GM12801 (cell line): ENCODE results near the gene MYO18B.

Source experiments
- CTCF ChIP-seq: IDR thresholded peaks from one replicate; pipeline ENCODE4 v1.5.1; 2011; ENCODE audit warnings: control low read depth; ENCODE audit not compliant: insufficient read length; ENCODE audit errors: extremely low read depth

Gene MYO18B

DNA sequence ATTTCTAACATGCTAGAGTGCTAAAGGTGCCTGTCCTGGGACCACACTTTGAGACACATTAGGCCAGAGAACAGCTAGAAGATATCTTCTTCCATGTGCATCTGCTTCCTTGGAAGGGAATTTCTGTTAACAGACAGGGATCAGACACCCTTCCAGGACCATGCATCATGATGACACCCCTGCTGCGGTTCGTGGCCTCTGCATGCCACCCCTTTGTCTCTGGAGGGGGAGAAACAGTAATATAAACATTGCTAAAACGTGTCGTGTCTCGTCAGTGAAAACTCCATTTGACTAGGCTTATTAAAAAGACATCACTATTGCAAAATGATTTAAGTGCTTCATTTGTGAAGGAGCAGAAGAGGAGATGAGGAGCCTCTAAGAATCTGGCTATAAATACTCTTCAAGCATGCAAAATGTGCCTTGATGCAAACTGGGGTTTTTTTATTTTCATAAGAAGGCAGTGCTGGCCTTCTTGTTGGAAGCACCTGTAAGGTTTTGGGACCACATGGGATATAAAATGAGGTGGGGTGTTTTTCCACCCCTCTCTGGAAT lies 141.6 kb downstream of the MYO18B start:
- no peak for TF ChIP-seq CTCF

- TF ChIP-seq CTCF, result no peak
Observed at GRCh38 chr22:25884121-25884520, 142.1 kb downstream of the MYO18B start.

GRCh38 chr22:25888399-25889054 lies 146.5 kb downstream of the MYO18B start:
- TF ChIP-seq CTCF, result no peak

DNA sequence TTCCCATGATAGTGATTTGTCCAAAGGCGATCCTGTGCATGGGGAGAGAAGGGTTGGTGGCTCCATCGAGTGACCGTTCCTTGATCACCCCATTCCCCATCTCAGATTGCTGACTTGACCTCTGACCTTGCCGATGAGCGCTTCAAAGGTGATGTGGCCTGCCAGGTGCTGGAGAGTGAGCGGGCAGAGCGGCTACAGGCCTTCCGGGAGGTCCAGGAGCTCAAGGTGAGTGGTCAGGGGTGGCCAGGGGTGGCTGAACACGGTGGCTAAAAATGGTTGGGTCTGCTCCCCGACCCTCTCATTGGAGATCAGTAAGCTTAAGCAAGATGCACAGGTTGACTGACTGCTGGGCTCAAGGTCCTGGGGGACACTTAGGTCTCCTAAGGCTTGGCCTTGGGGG lies 148.7 kb downstream of the MYO18B start:
- no peak for TF ChIP-seq CTCF

DNA sequence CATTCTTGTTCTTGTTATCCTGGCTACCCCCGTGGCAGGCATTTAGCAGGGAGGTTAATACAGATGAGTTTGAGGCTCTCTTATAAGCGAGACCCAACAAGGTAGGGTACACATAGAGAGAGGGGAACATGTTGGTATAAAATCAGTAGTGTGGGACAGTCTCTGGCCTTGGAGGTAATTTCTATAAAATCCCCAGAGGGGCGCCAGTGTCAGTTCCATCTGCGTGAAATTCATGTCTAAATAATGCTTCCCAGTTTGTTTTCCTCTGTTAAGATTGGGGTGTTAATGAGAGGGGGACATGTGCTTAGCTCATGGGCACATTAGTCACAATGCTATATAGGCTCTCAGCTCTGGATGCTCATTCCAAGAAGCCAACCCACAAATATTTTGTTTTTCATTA lies 150.7 kb downstream of the MYO18B start:
- TF ChIP-seq CTCF, result no peak

DNA sequence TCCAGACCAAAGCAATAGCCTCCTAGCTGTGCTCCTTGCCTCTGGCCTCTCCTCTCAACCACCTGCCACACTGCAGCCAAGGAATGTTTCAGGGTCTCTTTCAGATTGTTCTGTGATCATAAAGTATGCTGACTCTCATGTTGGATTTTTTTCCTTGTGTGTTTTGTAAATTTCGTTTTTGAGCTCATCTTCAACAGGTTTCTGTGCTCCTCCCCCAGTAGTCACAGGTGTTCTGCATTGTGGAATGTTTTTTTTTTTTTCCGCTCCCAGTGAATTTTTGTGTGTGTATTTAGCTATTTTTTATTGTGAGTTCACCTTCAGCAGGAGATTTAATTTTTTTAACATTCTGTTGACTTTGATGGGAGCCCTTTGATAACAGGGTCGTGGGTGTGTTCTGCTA lies 153.7 kb downstream of the MYO18B start:
- no peak for TF ChIP-seq CTCF

- no peak for TF ChIP-seq CTCF
Observed at GRCh38 chr22:25896098-25896497, 154.1 kb downstream of the MYO18B start.
